Stomach (tissue), 9 donors: ENCODE measurements around the gene PLEKHJ1. TPM values are rescaled to one million over a fixed set of nuclear protein-coding genes. Genes with fewer than 3 reads are reported as not detected.

Experiments
- DNase-seq, 2 donors: peaks; one replicate each; pipeline versions ENCODE4 v3.0.0 to v3.0.0-alpha.2; 2013 to 2019
- H3K27ac ChIP-seq, 5 donors: fragments of 200-600 bp in 4 of 5; sonication (generic) in 4 of 5; one replicate each; pipeline ENCODE4 v1.5.1; 2013 to 2019; ENCODE audit warnings: mild to moderate bottlenecking in 1 of 5, moderate library complexity in 1 of 5
- H3K27me3 ChIP-seq, 3 donors: fragments of 200-600 bp; sonication (generic); one replicate each; pipeline ENCODE4 v1.5.1; 2017 to 2019; ENCODE audit warnings: mixed run types in 1 of 3
- H3K36me3 ChIP-seq, 4 donors: fragments of 200-600 bp; sonication (generic); 1 replicate in 3 of 4; 2 replicates in 1 of 4; pipeline ENCODE4 v1.5.1; 2016 to 2019
- H3K4me1 ChIP-seq, 4 donors: fragments of 200-600 bp; sonication (generic); one replicate each; pipeline ENCODE4 v1.5.1; 2016 to 2019
- H3K4me3 ChIP-seq, 4 donors: fragments of 200-600 bp; sonication (generic) in 3 of 4; one replicate each; pipeline ENCODE4 v1.5.1; 2016 to 2019; ENCODE audit warnings: mild to moderate bottlenecking in 1 of 4
- H3K9me3 ChIP-seq, 4 donors: fragments of 200-600 bp; sonication (generic); one replicate each; pipeline ENCODE4 v1.5.1; 2016 to 2019
- CTCF ChIP-seq, 7 experiments: fragments of 450-650 bp in 4 of 7; fragments of 200-600 bp in 3 of 7; sonication (generic) in 3 of 7; IDR thresholded peaks; one replicate each; pipeline ENCODE4 v1.5.1; 2016 to 2019; ENCODE audit warnings: antibody characterized with exemption in 7 of 7, control low read depth in 2 of 7, mild to moderate bottlenecking in 1 of 7
- EP300 ChIP-seq: sonication (generic); formaldehyde crosslinking; IDR thresholded peaks from one replicate; pipeline ENCODE4 v1.6.1; 2017; ENCODE audit warnings: antibody characterized with exemption
- POLR2A ChIP-seq, 4 donors: fragments of 450-650 bp; IDR thresholded peaks; one replicate each; pipeline ENCODE4 v1.6.1; 2016; ENCODE audit warnings: antibody characterized with exemption in 4 of 4, control low read depth in 2 of 4, mild to moderate bottlenecking in 1 of 4, moderate library complexity in 1 of 4
- POLR2AphosphoS5 ChIP-seq, 3 donors: sonication (generic); formaldehyde crosslinking; IDR thresholded peaks; one replicate each; pipeline ENCODE4 v1.6.1; 2016; ENCODE audit warnings: antibody characterized with exemption in 3 of 3
- WGBS, 5 donors: extraction: QIAGEN DNeasy Blood & Tissue Kit in 3 of 5; methylation state at CpG; one replicate each; pipeline versions ENCODE4 v1.1.5 to v1.1.7; 2013 to 2018; 5-methylcytosine and 5-hydroxymethylcytosine counted together
- intact Hi-C: fragments of 100-400 bp; cut with DNase I; formaldehyde crosslinking; loops from one replicate; pipeline ENCODE4 v1.15.1; 2023; ENCODE audit warnings: low total_unique reads
- polyA plus RNA-seq, 3 donors: library from polyadenylated mRNA; stranded (reverse); fragments of 200-250 nt; gene quantifications; one replicate each; pipeline ENCODE4 v1.2.3, GENCODE V29; 2013
- total RNA-seq, 5 donors: library from RNA; depleted of rRNA; stranded (reverse); fragments of >200 nt; gene quantifications; one replicate each; pipeline versions ENCODE4 v1.1.0 to v1.2.3, GENCODE V29; 2014 to 2016
- donor health status: healthy with polysubstance abuse.
- donor health status: Bipolar disorder and iron deficiency.
- donor health status: healthy.

Gene PLEKHJ1
- total and polyA plus RNA-seq, 8 donors = 22.2 to 459 (median 111) TPM

DNA sequence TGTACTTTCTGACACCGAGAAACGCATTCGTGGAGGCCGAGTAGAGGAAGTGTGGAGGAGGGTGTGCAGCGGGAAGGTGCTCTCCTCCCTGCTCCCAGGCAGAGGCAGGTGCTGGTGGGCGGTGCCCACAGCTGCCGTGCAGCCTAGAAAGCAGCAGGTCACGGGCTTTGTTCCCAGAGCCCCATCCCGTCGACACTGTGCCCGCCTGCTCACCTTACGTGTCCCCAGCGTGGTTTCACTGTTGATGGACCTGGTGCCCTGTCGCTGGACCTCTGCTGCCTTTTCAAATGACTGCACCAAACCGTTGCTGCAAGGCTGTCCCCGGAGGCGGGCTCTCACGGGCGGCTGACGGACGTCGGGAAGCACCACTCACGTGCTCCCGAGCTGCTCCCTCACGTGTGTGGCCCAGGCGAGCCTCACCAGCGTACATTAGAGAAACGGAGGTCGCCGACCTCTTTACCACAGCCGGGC, 20.8 kb downstream of the PLEKHJ1 start:
- H3K36me3 ChIP-seq = peaks cover 90 to 100% (median 99%) of the 10 kb centered on the region in 4 donors
- no peaks in the 10 kb centered on the region for H3K9me3 ChIP-seq
- H3K27me3 ChIP-seq = no peaks in the 10 kb centered on the region
- no peak for DNase-seq
- intact Hi-C loops = no loop called here
- 77 to 84% (median 78%) methylated on average over 25 to 31 of the region's 31 CpGs for WGBS, 5 donors
- no peak overlapping the region for H3K27ac ChIP-seq
- TF ChIP-seq POLR2A (IDR thresholded peaks at IDR 0.05) (no peak), EP300 (no peak), CTCF (IDR thresholded peaks at IDR 0.05) (no peak), POLR2AphosphoS5 (IDR thresholded peaks at IDR 0.05) (no peak)
- H3K4me1 ChIP-seq = peaks cover 0 to 24% (median 5%) of the 10 kb centered on the region in 4 donors
- no peak overlapping the region for H3K4me3 ChIP-seq

- Histone ChIP-seq H3K27ac (peak overlapping the region in 3 of 5 donors; percentile 71 to 85 (median 76)), H3K36me3 (peaks cover 83 to 100% (median 99%) of the 10 kb centered on the region in 4 donors), H3K4me1 (peaks cover 0 to 24% (median 5%) of the 10 kb centered on the region in 4 donors), H3K9me3 (no peaks in the 10 kb centered on the region), H3K4me3 (no peak overlapping the region), H3K27me3 (no peaks in the 10 kb centered on the region)
- WGBS, 5 donors = 88 to 92% (median 89%) methylated on average over 6 to 17 of the region's 17 CpGs
- no peak for TF ChIP-seq CTCF (IDR thresholded peaks at IDR 0.05)
- TF ChIP-seq POLR2AphosphoS5 (IDR thresholded peaks at IDR 0.05) = no peak
- TF ChIP-seq EP300 = no peak
- no peak for TF ChIP-seq POLR2A (IDR thresholded peaks at IDR 0.05)
- intact Hi-C loops = no loop called here
- DNase-seq = no peak
Measured at GRCh38 chr19:2214251-2214650, 21.9 kb downstream of the PLEKHJ1 start.

- 68 to 82% (median 77%) methylated on average over 18 to 26 of the region's 26 CpGs for WGBS, 5 donors
- Histone ChIP-seq H3K4me1 (peaks cover 0 to 27% (median 6%) of the 10 kb centered on the region in 4 donors), H3K9me3 (no peaks in the 10 kb centered on the region), H3K27ac (peak overlapping the region; percentile 71 to 85 (median 81)), H3K4me3 (no peak overlapping the region), H3K36me3 (peaks cover 78 to 100% (median 99%) of the 10 kb centered on the region in 4 donors), H3K27me3 (no peaks in the 10 kb centered on the region)
- peak in 1 of 2 donors; percentile 65 for DNase-seq
- no peak for TF ChIP-seq POLR2A (IDR thresholded peaks at IDR 0.05)
- TF ChIP-seq EP300 = no peak
- no peak for TF ChIP-seq POLR2AphosphoS5 (IDR thresholded peaks at IDR 0.05)
- TF ChIP-seq CTCF (IDR thresholded peaks at IDR 0.05) = no peak
- intact Hi-C loops = no loop called here
Measured at GRCh38 chr19:2213799-2214198, 22.3 kb downstream of the PLEKHJ1 start.

DNA sequence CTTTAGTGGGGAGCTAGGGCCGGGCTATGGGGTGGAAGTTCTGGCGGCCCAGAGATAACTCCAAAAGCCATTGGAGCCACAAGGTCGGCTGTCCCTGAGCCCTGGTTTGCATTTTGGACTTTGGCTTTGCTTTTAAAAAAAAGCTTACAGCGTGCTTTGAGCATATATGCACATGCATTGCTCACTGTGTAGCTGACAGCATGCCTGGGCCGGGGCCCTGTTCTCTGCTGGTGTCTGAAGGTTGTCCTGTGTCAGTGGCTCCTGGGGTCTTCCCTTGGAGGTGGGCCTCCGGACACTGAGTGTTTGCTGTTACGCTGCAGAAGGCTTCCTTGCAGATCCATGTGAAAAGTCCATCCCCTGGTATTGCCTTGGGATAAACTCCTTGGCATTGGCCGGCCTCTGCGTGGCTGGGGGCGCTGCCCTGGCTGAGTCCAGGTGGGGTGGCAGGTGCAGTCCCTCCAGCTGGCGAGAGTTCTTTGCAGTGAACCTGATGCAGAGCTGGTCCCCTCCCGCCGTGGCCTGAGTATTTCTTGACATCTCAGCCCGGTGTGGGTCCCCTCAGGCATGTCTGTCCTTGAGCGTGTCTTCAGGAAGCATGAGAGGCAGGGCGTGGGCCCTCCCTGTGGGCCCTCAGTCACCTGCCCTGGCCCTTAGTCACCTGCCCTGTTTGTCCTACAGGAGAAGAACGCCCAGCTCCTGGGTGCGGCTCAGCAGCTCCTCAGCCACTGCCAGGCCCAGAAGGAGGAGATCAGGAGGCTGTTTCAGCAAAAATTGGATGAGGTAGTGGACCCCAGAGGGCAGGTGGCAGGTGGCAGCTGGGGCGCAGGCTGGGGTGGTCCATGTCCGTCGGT, 23.0 kb downstream of the PLEKHJ1 start:
- Histone ChIP-seq H3K27ac (peak overlapping the region; percentile 71 to 85 (median 81)), H3K4me3 (no peak overlapping the region), H3K36me3 (peaks cover 72 to 100% (median 100%) of the 10 kb centered on the region in 4 donors), H3K4me1 (peaks cover 2 to 34% (median 10%) of the 10 kb centered on the region in 4 donors), H3K27me3 (no peaks in the 10 kb centered on the region), H3K9me3 (no peaks in the 10 kb centered on the region)
- TF ChIP-seq EP300 (no peak), POLR2AphosphoS5 (IDR thresholded peaks at IDR 0.05) (peak in 2 of 3 donors; percentile 48 to 67)
- peak; percentile 78 to 87 for DNase-seq
- intact Hi-C loops = no loop called here
- 62 to 77% (median 66%) methylated on average over 9 to 21 of the region's 21 CpGs for WGBS, 5 donors
